CD4-positive, alpha-beta T cell treated with Interleukin-15 for 4 hours (primary cell): ENCODE data around the gene ANKRD36B.
"Not testable (repeated sequence)": the region's sequence is repeated elsewhere in the genome, so short reads cannot be mapped to it uniquely, and the experiment has no call there.

Source experiments
- DNase-seq: peaks from one replicate; pipeline ENCODE4 v3.0.0-alpha.2; 2020; ENCODE audit warnings: low spot score

ANKRD36B gene

DNA sequence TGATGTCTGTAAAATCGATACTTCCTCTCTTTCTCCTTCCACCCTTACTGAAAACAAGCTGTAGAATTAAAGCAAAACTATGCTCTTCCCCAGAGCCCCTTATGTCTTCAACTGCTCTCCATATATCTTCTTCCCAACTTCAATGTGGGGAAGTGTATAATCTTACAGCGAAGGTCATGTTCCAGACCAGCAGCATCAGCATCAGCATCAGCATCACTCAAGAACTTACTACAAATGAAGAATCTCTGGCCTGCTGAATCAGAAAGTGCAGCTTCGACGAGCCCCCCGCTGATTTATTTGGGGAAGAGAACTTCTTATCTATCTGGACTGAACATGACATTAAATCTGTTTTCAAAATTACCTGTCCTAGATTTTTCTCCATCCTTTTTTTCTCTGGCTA lies 40.6 kb downstream of the ANKRD36B start:
- not testable (repeated sequence) for DNase-seq

- DNase-seq = not testable (repeated sequence)
Measured at GRCh38 chr2:97548536-97548935, 41.1 kb downstream of the ANKRD36B start.

DNA sequence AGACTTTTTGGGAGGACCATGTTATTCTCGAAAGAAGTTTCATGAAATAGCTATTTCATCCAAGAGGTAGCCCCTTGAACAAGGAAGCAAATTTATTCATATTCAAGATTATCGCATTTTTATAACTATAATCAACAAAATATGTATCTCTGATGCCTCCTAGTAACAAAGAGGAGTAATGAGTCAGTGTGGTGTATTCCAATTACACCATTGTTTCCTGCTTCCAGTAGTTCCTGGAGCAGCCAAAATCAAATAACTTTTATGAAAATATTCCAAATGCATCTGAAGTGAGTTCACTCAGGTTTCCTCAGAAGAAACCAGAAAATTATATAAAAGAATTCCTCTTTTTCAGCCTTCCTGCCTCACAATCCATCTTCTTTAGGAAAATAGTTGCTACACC lies 43.0 kb downstream of the ANKRD36B start:
- no peak for DNase-seq

GRCh38 chr2:97544911-97545310 lies 44.8 kb downstream of the ANKRD36B start:
- not testable (repeated sequence) for DNase-seq

DNA sequence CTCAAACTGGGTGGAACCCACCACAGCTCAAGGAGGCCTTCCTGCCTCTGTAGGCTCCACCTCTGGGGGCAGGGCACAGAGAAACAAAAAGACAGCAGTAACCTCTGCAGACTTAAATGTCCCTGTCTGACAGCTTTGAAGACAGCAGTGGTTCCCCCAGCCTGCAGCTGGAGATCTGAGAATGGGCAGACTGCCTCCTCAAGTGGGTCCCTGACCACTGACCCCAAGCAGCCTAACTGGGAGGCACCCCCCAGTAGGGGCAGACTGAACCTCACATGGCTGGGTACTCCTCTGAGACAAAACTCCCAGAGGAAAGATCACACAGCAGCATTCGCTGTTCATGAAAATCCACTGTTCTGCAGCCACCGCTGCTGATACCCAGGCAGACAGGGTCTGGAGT lies 63.8 kb downstream of the ANKRD36B start:
- not testable (repeated sequence) for DNase-seq

DNA sequence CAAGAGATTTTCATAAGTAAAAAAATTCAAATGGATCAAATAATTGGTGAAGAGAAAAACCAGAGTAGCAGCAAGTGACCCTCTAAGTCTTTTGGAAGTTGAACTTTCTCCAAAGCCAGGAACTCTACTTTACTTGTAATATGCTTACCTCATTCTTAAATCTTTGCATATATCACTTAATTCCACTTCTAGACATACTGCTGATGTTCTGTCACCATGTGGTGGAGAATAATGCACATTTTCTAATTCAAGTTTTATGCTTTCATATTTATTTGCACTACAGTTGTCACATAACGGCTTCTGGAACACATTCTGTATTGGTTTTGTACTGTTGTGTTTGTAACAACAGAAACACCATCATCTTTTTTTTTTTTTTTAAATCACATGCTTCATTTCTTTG lies 65.9 kb downstream of the ANKRD36B start:
- not testable (repeated sequence) for DNase-seq

- DNase-seq = not testable (repeated sequence)
Measured at GRCh38 chr2:97522916-97523555, 66.6 kb downstream of the ANKRD36B start.

DNA sequence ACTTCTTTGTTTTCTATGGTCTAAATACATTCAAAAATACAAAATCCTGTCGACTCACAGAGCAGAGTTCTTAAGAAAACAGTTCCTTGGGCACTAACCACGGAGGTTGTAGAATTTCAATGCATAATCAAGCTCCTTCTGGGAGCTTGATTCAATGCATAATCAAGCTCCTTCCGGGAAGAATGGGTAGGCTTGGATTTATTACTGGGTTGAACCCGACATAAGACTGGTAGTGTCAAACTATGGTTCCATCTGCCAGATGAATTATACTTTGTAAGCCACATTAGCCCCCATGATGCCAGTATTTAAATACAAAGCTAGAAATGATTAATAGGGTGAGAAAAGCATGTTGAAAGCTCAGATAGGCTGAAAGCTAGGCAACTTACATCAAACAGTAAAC lies 94.0 kb downstream of the ANKRD36B start:
- not testable (repeated sequence) for DNase-seq

- not testable (repeated sequence) for DNase-seq
Measured at GRCh38 chr2:97490141-97490540, 99.5 kb downstream of the ANKRD36B start.
